BLaER1 treated with 17β-estradiol and CSF1 and Interleukin-3, amounts not matched to agents 10 nM and 100 nM (cell line): ENCODE results near the gene AKR1B15.

ENCODE experiments used
- H3K27ac ChIP-seq, 11 experiments: shearing (Covaris generic); formaldehyde crosslinking; 2 replicates each; pipeline ENCODE4 v1.8.1; 2022
- H3K27me3 ChIP-seq, 11 experiments: shearing (Covaris generic); formaldehyde crosslinking; 2 replicates each; pipeline ENCODE4 v1.8.1; 2022
- H3K36me3 ChIP-seq, 11 experiments: shearing (Covaris generic); formaldehyde crosslinking; 2 replicates each; pipeline ENCODE4 v1.8.1; 2022
- H3K4me1 ChIP-seq, 10 experiments: shearing (Covaris generic); formaldehyde crosslinking; 2 replicates each; pipeline ENCODE4 v1.8.1; 2022
- H3K4me2 ChIP-seq, 11 experiments: shearing (Covaris generic); formaldehyde crosslinking; 2 replicates each; pipeline ENCODE4 v1.8.1; 2022
- H3K4me3 ChIP-seq, 10 experiments: shearing (Covaris generic); formaldehyde crosslinking; 2 replicates each; pipeline ENCODE4 v1.8.1; 2022
- H3K9ac ChIP-seq, 11 experiments: shearing (Covaris generic); formaldehyde crosslinking; 2 replicates each; pipeline ENCODE4 v1.8.1; 2022
- H3K9me3 ChIP-seq, 11 experiments: shearing (Covaris generic); formaldehyde crosslinking; replicated peaks in 1 of 11; 2 replicates each; pipeline ENCODE4 v1.8.1; 2022
- H4K20me1 ChIP-seq, 11 experiments: shearing (Covaris generic); formaldehyde crosslinking; 2 replicates each; pipeline ENCODE4 v1.8.1; 2022
- Cebpa-rat ChIP-seq, 11 experiments: shearing (Covaris generic); IDR thresholded peaks; 2 replicates each; pipeline ENCODE4 v1.8.1; 2022

AKR1B15 gene

DNA sequence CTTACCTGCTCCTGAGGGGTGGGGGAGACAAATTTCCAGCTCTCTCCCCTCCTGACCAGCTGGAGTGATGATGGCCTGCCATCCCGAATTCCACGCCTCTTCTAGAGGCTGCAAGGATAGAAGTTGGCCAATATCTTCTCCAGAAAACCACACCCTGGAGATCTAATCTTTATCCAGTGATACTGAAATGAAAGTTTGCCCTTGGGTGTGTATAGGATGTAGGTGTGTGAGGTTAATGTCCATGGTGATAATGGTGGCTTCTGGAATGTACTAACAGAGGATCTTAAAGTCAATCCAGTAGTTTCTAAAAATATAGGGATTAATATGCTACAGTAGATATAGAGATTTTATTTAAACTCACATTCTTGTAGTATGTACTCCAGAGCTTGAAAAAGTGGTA lies 22.2 kb downstream of the AKR1B15 start:
- no peaks in the 10 kb centered on the region for H4K20me1 ChIP-seq
- H3K27me3 ChIP-seq, result no peaks in the 10 kb centered on the region
- no peak overlapping the region for H3K4me3 ChIP-seq
- no peak overlapping the region for H3K4me2 ChIP-seq
- no peaks in the 10 kb centered on the region for H3K4me1 ChIP-seq
- H3K9me3 ChIP-seq, result peaks cover 38 to 62% (median 50%) of the 10 kb centered on the region in 11 experiments
- H3K9ac ChIP-seq, result no peak overlapping the region
- H3K36me3 ChIP-seq, result no peaks in the 10 kb centered on the region
- no peak overlapping the region for H3K27ac ChIP-seq
- no peak for TF ChIP-seq Cebpa-rat (IDR thresholded peaks at IDR 0.05)

GRCh38 chr7:134571746-134572461 lies 23.0 kb downstream of the AKR1B15 start:
- no peak overlapping the region for H3K9ac ChIP-seq
- no peaks in the 10 kb centered on the region for H4K20me1 ChIP-seq
- no peaks in the 10 kb centered on the region for H3K27me3 ChIP-seq

GRCh38 chr7:134574322-134574721 lies 25.4 kb downstream of the AKR1B15 start:
- H3K9ac ChIP-seq, result no peak overlapping the region
- no peak overlapping the region for H3K27ac ChIP-seq
- no peak overlapping the region for H3K4me3 ChIP-seq
- no peaks in the 10 kb centered on the region for H3K27me3 ChIP-seq
- peaks cover 0 to 9% (median 3%) of the 10 kb centered on the region in 10 experiments; a peak in 11 of 20 replicates for H3K4me1 ChIP-seq
- H3K36me3 ChIP-seq, result no peaks in the 10 kb centered on the region
- H4K20me1 ChIP-seq, result no peaks in the 10 kb centered on the region
- no peak overlapping the region for H3K4me2 ChIP-seq
- H3K9me3 ChIP-seq, result peaks cover 22 to 33% (median 26%) of the 10 kb centered on the region in 11 experiments
- TF ChIP-seq Cebpa-rat (IDR thresholded peaks at IDR 0.05), result no peak

More at GRCh38 chr7:134571746-134572461, 23.0 kb downstream of the AKR1B15 start:
- Histone ChIP-seq H3K27ac (no peak overlapping the region), H3K4me1 (no peaks in the 10 kb centered on the region), H3K4me2 (no peak overlapping the region), H3K4me3 (no peak overlapping the region), H3K36me3 (no peaks in the 10 kb centered on the region), H3K9me3 (peaks cover 30 to 54% (median 45%) of the 10 kb centered on the region in 11 experiments)
- no peak for TF ChIP-seq Cebpa-rat (IDR thresholded peaks at IDR 0.05)

DNA sequence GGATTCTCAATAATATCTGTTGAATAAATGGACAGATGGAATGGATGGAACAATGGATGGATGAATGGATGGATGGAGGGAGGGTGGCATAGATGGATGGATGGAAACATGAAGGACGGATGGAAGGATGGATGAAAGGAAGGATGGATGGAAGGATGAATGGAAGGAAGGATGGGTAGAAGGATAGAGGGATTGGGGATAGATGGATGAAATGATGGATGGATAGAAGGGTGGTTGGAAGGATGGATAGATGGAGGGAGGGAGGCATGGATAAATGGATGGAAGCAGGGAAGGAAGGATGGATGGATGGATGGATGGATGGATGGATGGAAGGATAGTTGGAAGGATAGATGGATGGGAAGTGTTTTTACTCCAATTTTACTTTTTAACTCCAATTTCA lies 35.4 kb downstream of the AKR1B15 start:
- H3K9ac ChIP-seq, result no peak overlapping the region
- H3K27me3 ChIP-seq, result no peaks in the 10 kb centered on the region
- peaks cover 0 to 17% (median 5%) of the 10 kb centered on the region in 11 experiments; a peak in 7 of 22 replicates for H3K9me3 ChIP-seq
- H3K36me3 ChIP-seq, result no peaks in the 10 kb centered on the region
- H4K20me1 ChIP-seq, result no peaks in the 10 kb centered on the region
- peaks cover 0 to 10% (median 8%) of the 10 kb centered on the region in 10 experiments; a peak in 12 of 20 replicates for H3K4me1 ChIP-seq
- no peak overlapping the region for H3K4me2 ChIP-seq
- no peak overlapping the region for H3K27ac ChIP-seq
- no peak for TF ChIP-seq Cebpa-rat (IDR thresholded peaks at IDR 0.05)
- H3K4me3 ChIP-seq, result no peak overlapping the region

GRCh38 chr7:134585897-134586296 lies 37.0 kb downstream of the AKR1B15 start:
- Histone ChIP-seq H3K4me2 (no peak overlapping the region), H3K36me3 (no peaks in the 10 kb centered on the region), H3K9me3 (peaks cover 0 to 21% (median 5%) of the 10 kb centered on the region in 11 experiments; a peak in 15 of 22 replicates), H3K27me3 (no peaks in the 10 kb centered on the region), H3K27ac (no peak overlapping the region), H3K9ac (no peak overlapping the region), H4K20me1 (no peaks in the 10 kb centered on the region), H3K4me1 (no peaks in the 10 kb centered on the region), H3K4me3 (no peak overlapping the region)
- TF ChIP-seq Cebpa-rat (IDR thresholded peaks at IDR 0.05), result no peak

GRCh38 chr7:134587750-134588149 lies 38.8 kb downstream of the AKR1B15 start:
- H3K36me3 ChIP-seq, result no peaks in the 10 kb centered on the region
- no peak for TF ChIP-seq Cebpa-rat (IDR thresholded peaks at IDR 0.05)
- H3K9me3 ChIP-seq, result peaks cover 16 to 40% (median 24%) of the 10 kb centered on the region in 11 experiments
- no peak overlapping the region for H3K9ac ChIP-seq
- H3K27ac ChIP-seq, result no peak overlapping the region
- H3K4me3 ChIP-seq, result no peak overlapping the region
- H3K4me1 ChIP-seq, result no peaks in the 10 kb centered on the region
- no peaks in the 10 kb centered on the region for H4K20me1 ChIP-seq
- no peak overlapping the region for H3K4me2 ChIP-seq
- H3K27me3 ChIP-seq, result no peaks in the 10 kb centered on the region

DNA sequence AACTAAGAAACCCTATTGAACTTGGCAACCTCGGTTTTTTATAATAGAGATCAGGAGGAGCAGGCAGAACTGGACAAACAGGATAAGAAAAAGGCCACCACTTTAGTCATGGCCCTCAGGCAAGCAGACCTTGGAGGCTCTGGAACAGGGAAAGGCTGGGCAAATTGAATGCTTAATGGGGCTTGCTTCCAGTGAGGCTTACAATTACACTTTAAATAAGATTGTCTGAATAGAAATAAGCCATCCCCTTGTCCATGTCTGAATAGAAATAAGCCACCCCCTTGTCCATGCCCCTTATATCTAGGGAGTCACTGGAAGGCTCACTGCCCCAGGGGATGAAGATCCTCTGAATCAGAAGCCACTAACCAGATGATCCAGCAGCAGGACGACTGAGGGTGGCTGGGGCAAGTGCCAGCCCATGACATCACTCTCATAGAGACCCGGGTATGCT lies 40.6 kb downstream of the AKR1B15 start:
- peaks cover 19 to 53% (median 29%) of the 10 kb centered on the region in 11 experiments for H3K9me3 ChIP-seq
- no peaks in the 10 kb centered on the region for H4K20me1 ChIP-seq
- H3K4me3 ChIP-seq, result no peak overlapping the region
- peaks cover 0 to 10% (median 0%) of the 10 kb centered on the region in 10 experiments; a peak in 6 of 20 replicates for H3K4me1 ChIP-seq
- H3K36me3 ChIP-seq, result no peaks in the 10 kb centered on the region
- H3K4me2 ChIP-seq, result no peak overlapping the region
- H3K27ac ChIP-seq, result no peak overlapping the region
- H3K9ac ChIP-seq, result no peak overlapping the region
- no peak for TF ChIP-seq Cebpa-rat (IDR thresholded peaks at IDR 0.05)
- H3K27me3 ChIP-seq, result no peaks in the 10 kb centered on the region

DNA sequence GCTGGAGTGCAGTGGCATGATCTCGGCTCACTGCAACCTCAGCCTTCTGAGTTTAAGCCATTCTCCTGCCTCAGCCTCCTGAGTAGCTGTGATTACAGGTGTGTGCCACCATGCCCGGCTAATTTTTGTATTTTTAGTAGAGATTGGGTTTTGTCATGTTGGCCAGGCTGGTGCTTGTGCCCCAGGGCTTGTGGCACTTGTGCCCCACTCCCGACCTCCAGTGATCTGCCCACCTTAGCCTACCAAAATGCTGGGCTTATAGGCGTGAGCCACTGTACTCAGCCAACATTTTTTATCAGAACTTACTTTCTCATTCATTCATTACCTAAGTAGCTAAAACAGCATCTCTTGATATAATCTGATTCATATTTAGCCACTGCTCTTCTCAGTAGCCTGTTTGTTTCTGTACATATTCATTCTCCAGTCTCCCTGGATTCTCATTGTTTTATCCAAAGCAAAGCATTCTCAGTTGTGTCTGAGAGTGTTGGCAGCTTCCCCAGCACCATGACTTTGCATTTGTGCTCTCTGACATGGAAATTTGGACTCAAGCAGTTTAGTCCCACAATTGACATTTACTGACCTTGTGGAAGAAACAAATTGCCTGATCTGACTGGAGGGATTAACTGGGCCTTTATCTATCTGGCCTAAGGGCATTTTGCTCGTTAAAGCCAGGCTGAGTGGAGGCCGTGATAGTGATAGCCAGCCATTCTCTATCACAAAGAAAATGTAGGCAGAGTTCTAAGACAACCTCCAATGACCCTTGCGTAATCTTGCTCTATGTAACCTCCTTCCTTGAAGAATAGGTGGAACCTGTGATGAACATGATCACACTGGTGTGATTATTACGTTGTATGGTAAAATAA lies 44.9 kb downstream of the AKR1B15 start:
- H3K4me3 ChIP-seq, result no peak overlapping the region
- peak overlapping the region in 4 of 11 experiments; percentile 14 to 37 (median 24); a peak in 4 of 22 replicates for H3K4me2 ChIP-seq
- H3K27ac ChIP-seq, result peak overlapping the region in 4 of 11 experiments; percentile 14 to 55 (median 33); a peak in 6 of 22 replicates
- no peaks in the 10 kb centered on the region for H4K20me1 ChIP-seq
- no peaks in the 10 kb centered on the region for H3K27me3 ChIP-seq
- peaks cover 27 to 65% (median 48%) of the 10 kb centered on the region in 11 experiments for H3K9me3 ChIP-seq
- H3K4me1 ChIP-seq, result peaks cover 0 to 10% (median 0%) of the 10 kb centered on the region in 10 experiments; a peak in 6 of 20 replicates
- TF ChIP-seq Cebpa-rat (IDR thresholded peaks at IDR 0.05), result peak in 3 of 11 experiments; percentile 27 to 35 (median 27); a peak in 1 of 22 replicates
- H3K9ac ChIP-seq, result no peak overlapping the region
- no peaks in the 10 kb centered on the region for H3K36me3 ChIP-seq

- no peaks in the 10 kb centered on the region for H3K27me3 ChIP-seq
- H3K4me2 ChIP-seq, result no peak overlapping the region
- no peak overlapping the region for H3K9ac ChIP-seq
- peaks cover 33 to 71% (median 54%) of the 10 kb centered on the region in 11 experiments for H3K9me3 ChIP-seq
- H4K20me1 ChIP-seq, result no peaks in the 10 kb centered on the region
- peaks cover 7 to 11% (median 9%) of the 10 kb centered on the region in 10 experiments; a peak in 18 of 20 replicates for H3K4me1 ChIP-seq
- no peaks in the 10 kb centered on the region for H3K36me3 ChIP-seq
- H3K4me3 ChIP-seq, result no peak overlapping the region
- TF ChIP-seq Cebpa-rat (IDR thresholded peaks at IDR 0.05), result no peak
- no peak overlapping the region for H3K27ac ChIP-seq
Observed at GRCh38 chr7:134594877-134595276, 46.0 kb downstream of the AKR1B15 start.
